ENCODE measurements around the gene SLC16A3.

- TF ChIP-seq POLR2A (IDR thresholded peaks at IDR 0.05; ENCODE audit: low read depth, low read length) (no peak), POLR2AphosphoS5 (IDR thresholded peaks at IDR 0.05; ENCODE audit: insufficient read depth, low read depth, low read length) (no peak)
Observed at GRCh38 chr17:82235056-82235774, 6.4 kb downstream of the SLC16A3 start.
